Anterior cingulate cortex (tissue), 58 donors: ENCODE data around the gene ADGRE1.

Experiments used
- DNase-seq, 58 donors: peaks; one replicate each; lab custom pipeline; 2025; lab: John Stamatoyannopoulos, UW

The ADGRE1 gene

DNA sequence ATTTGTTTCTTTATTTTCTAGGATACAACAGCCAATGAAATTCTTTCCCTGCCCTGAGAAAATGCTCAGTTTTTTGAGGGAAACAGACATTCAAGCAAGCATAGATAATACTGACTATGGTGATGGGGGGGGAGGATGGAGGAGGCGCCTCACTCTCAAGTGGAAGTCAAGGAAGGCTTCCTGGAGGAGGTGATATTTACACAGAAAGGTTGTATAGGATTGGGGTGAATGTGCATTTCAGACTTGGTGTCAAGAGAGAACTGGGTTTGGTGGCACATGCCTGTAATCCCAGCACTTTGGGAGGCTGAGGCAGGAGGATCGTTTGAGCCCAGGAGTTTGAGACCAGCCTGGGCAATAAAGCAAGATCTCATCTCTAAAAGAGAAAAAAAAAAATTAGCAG lies 12.2 kb upstream of the ADGRE1 start:
- DNase-seq: no peak

DNA sequence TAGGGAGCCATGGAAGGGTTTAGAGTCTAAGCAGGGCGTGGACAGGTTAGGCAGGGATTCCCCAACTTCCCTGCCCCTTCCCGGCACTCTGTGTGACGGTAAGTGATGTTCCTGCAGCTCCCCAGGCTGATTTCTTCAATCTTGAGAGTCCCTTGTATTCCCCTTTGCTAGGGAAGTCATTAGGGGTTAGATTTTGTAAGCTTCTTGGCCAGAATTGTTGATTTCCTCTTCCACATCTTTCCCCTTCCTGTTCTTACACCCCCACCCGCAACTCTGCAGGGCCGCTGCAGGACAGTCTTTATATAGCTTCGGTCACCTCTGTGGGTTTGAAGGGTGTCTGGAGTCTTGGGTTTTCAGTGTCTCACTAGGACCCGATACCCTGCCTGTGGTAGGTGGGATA lies 10.6 kb upstream of the ADGRE1 start:
- DNase-seq: no peak

DNA sequence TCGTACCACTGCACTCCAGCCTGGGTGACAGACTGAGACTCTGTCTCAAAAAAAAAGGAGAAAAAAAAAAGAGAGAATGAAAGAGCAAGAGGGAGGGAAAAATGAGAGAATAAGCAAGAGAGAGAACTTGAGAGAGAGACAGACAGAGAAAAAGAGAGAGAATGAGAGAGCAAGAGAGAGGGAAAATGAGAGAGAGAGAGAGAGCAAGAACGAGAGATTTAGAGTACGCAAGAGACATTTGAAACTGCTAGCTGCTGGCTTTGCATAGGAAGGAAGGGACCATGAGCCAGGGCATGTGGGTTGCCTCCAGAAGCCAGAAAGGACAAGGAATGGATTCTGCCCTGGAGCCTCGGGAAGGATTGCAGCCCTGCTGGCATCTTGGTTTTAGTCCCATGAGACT lies 9.6 kb upstream of the ADGRE1 start:
- DNase-seq: no peak

DNA sequence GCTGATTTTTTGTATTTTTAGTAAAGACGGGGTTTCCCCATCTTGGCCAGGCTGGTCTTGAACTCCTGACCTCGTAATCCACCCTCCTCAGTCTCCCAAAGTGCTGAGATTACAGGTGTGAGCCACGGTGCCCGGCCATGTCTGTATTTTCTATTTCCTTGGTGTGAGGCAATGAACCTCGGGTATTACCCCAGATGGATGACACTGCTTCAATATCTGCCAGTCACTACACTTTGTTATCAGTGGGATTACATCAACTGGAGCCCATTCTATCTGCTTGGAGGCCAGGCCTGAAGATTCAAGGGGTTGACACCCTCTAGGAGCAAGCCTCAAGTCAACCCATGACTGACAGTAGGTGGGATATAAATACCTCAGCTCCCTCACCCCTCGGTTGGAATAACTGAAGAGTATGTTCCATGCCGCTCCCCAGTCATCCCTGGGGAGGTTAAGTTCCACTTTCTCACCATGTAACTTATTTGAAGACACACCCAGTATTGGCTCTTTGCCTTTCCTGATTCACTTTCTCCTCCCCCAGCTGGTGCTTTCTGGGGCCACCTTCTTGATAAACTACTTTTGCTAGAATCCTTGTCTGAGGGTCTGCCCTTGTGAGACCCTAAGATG lies 992 bp upstream of the ADGRE1 start:
- no peak for DNase-seq

DNA sequence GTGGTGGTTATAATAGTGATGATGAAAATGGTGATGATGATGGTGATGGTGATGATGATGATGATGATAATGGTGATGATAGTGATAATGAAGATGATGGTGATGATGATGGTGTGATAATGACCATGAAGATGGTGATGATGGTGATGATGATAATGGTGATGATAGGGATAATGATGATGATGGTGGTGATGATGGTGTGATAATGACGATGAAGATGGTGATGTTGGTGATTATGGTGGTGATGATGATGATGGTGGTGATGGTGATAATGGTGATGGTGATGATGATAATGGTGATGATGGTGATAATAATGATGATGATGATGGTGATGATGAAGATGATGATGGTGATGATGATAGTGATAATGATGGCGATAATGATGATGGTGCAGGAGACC lies 1.6 kb downstream of the ADGRE1 start:
- DNase-seq: no peak

DNA sequence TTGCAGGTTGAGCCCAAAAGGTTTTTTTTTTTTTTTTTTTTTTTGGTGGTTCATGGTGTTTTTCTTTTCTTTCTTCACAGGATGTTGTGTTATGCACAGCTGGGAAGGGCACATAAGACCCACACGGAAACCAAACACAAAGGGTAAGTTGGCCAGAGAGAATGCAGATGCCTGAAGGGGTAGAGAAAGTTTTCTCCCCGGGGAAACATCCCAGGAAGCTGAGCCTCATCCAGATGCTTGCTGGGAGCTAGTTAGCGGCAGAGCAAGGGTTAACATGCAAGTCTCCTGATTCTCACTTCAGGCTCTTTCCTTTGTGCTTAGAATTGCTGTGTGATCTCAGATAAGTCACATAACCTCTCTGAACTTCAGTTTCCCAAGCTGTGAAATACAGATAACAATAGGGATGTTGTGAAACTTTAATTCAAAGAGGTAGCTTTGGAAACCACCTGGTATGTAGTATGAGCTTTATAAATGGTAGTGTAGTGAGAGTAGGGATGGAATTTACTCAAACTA lies 3.1 kb downstream of the ADGRE1 start:
- no peak for DNase-seq

DNA sequence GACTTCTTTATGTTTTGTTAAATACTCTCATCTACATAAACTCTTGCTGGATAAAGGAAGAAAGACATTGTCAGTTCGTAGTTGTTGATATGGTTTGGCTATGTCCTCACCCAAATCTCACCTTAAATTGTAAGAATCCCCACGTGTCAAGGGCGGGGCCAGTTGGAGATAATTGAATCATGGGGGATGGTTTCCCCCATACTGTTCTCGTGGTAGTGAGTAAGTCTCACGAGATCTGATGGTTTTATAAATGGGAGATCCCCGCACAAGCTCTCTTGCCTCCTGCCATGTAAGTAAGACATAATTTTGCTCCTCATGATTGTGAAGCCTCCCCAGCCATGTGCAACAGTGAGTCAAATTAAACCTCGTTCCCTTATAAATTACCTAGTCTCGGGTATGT lies 3.6 kb downstream of the ADGRE1 start:
- DNase-seq: no peak

DNA sequence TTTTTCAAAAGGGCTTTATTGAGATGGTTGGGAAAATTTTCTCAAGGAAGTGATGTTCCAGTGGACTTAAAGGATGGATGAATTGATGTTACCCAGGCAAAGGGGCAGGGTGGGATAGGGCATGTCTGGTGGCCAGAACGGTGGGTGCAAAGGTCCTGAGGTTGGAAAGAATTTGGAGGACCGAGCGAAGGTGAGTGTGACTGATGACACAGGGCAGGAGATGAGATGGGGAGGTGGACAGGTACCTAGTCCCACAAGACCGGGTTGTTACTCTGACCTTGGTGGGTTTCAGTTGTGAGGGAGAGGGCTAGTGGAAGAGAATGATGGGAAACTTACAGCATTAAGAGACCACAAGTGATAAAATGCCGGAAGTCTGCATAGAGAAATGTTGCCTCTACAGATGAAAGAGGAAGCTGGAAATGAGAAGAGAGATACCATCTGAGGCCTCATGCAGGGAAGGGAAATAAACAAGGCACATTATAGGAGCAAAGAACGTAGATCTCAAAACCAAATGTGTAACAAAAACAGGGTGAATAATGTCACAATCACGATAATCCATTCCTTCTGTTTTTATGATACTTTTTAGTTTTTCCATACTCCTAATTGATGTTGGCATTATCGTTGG lies 4.5 kb downstream of the ADGRE1 start:
- DNase-seq: no peak

DNA sequence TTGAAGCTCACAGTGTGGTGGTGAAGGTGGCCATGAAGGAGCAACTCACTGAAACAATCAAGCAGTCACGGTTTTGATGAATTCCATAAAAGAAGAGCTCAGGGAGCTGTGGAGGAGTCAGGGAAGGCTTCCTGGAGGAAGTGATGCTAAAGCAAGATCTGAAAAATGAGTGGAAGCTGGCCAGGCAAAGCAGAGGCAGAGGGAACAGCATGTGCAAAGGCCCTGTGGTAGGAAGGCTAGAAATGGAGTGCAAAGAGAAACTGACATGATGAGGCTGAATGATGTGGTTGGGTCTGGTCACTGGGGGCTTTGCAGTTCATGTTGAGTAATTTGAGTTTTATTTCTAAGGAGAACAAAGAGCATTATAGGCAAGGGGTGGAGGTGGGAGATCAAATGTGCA lies 6.9 kb downstream of the ADGRE1 start:
- no peak for DNase-seq

DNA sequence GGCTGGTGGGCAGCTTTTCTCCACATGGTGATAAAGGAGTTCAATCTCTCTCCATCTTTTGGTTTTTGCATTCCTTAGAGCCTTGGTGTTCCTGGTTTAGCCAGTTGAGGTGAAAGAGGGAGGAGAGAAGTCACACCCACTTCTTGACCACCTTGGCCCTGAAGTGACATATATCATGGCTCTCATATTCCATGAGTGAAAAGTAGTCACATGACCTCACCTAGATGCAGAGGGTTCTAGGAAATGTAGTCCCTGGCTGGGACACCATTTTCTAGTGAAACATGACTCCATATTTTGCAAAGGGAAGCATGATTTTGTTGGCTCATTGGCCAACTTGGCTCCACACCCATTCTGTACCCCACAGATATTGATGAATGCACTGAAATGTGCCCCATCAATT lies 16.1 kb downstream of the ADGRE1 start:
- DNase-seq: no peak

DNA sequence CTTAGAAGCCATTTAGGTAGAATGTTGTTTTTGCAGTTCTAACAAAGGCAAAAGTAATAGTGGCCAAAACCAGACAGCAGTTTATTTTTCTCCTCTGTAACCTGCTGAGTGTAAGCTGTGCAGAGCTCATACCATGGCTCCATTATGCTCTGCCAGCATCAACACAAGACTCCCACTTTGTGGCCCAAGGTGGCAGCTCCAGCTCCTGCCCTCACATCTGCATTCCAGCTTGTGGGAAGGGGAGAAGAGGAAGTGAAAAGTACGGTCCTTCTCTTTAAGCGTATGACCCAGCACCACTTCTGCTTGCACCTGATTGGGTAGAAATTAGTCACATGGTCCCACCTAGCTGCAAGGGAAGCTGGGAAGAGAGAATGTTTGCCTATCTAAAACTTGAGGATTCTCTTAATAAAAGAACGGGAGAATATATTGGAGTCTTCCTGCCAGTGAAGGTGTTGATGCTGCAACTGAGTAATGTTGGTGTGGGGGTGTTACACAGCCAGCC lies 19.2 kb downstream of the ADGRE1 start:
- no peak for DNase-seq

DNA sequence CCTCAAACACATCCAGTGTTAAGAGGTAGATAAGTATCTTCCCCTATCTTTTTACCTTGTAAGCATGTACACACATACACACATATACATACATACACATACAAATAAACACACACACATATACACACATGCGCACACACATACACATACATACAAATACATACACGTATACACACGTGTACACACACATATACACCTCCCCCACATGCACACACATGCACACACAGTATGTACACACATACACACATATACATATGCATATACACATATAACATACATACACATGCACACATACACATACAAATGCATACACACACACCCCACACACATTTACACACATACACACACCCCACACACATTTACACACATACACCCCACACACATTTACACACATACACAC lies 24.1 kb downstream of the ADGRE1 start:
- no peak for DNase-seq

DNA sequence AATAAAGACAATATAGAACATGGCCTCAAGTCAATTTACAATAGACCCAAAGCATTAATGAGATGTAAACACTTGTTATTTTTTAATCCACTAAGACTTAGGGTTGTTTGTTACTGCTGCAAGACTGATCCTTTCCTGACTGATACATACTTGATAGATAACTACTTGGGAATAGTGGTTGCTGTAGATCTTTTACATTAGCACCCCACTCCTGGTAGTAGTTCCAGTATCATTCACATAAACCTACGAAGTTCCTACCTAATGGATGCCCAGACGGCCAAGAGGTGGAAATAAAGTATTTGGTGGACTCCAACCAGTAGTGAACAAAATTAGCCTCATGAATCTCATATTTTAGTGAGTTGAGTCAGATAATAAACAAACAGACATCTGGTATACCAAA lies 26.9 kb downstream of the ADGRE1 start:
- DNase-seq: no peak

DNA sequence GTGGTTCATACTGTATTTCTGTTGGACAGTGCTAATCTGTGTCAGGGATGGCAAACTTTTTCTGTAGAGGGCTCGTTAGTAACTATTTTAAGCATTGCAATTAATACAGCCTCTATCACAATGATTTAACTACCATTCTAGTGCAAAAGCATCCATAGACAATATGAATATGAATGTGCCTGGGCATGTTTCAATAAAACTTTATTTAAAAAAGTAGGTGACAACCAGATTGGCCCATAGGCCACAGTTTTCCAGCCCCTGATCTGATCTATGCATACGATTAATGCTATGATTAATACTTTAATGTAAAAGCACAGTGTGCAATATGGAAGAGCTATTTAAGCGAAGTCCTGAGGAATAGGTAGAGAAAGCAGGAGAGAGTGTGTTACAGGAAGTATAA lies 29.6 kb downstream of the ADGRE1 start:
- no peak for DNase-seq

DNA sequence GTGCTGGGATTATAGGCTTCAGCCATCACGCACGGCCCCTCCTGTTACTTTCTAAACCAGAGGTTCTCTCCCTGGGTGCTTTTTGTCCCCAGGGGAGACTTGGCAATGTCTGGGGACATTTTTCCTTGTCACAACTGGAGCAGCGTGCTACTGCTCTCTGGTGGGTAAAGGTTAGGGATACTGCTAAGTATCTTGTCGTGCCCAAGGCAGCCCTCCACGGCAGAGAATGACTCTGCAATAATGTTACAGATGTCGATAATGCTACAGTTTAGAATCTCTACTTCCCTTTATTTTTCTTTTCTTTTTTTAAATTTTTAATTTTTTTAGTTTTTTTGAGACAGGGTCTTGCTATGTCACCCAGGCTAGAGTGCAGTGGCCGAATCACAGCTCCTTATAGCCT lies 38.0 kb downstream of the ADGRE1 start:
- no peak for DNase-seq

DNA sequence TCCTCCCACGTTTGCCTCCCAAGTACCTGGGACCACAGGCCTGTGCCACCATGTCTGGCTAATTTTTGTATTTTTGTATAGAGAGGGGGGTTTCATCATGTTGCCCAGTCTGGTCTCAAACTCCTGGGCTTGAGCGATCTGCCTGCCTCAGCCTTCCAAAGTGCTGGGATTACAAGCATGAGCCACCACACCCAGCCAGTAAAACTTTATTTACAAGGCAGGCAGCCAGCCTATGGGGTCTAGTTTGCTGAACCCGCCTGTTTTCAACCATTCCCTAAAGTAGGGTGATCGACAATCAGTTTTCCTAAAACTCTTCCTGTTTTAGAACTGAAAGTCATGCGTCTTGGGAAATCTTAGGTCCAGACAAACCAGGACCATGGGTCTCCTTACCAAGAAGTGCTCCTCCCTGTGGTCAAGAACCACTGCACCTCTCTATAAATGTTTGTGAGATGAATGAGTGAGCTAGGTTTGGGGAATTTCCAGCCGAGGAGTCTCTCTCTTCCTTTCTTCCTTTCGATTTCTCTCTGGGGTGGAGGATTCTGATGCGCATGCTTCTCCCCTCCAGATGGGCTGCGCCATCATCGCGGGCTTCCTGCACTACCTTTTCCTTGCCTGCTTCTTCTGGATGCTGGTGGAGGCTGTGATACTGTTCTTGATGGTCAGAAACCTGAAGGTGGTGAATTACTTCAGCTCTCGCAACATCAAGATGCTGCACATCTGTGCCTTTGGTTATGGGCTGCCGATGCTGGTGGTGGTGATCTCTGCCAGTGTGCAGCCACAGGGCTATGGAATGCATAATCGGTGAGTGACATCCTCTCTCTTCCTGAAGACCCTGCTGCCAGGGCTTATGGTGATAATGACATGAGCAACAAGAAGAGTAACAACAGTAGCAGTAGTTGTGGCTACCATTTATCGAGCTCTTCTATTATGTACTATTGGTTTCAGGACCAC lies 38.7 kb downstream of the ADGRE1 start:
- no peak for DNase-seq

DNA sequence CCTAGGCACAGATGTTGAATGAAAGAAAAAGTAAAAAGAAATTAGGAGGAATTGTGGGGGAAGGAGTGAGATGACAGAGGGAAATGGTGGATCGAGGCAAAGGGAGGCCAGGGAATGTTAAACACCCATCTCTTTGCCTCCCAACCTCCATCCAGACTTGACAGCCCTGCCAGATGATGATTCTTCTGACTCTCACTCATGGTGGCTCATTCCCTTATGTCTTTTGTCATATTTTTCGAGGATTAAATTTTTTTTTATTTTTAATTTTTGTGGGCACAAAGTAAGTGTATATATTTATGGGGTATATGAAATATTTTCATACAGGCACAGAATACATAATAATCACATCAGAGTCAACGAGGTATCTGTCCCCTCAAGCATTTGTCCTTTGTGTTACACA lies 42.8 kb downstream of the ADGRE1 start:
- DNase-seq: no peak

DNA sequence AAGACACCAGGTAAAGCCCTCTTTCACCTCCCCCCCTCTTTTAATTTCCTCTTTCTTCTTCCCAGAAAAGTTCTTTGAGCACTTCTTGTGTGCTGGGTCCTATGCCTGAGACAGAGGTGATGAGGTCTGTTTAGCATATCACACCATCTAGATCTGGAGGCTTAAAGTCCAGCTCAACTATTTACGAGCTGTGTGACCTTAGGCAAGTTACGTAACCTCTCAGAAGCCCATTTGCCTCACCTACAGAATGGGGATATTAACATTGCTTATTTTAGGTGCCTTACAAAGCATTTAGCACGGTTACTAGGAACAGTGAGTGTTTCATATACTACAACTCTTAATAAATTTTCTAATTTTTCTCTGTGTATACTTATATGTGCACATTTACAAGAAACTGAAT lies 47.7 kb downstream of the ADGRE1 start:
- DNase-seq: no peak

DNA sequence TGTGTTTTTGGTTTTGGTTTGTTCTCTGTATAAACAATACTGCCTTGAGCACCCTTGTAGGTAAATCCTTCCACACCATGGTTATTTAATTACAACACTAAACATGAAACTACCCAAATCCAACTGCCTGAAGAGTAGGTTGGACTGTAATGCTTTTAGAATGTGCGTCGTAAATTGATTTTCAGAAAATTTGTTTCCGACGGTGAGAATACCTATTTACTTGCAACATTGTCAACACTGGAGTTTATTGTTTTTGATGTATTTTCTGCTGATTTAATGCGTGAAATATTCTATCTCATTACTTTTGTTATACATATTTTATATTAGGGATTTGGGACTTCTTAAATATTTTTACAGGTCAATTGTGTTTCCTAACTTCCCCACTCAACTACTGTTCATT lies 48.2 kb downstream of the ADGRE1 start:
- no peak for DNase-seq

DNA sequence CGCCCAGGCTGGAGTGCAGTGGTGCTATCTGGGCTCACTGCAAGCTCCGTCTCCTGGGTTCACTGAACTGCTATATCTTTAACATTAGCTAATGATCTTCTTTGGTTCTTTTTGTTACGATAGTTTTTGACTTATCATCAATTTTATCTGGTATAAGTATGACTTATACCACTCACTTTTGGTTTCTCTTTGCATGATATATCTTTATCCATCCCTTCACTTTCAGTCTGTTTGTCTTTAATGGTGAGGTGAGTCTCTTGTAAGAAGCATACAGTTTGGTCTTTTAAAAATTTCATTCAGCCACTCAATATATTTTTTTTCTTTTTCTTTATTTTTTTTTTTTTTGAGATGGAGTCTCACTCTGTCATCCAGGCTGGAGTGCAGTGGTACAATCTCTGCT lies 58.4 kb downstream of the ADGRE1 start:
- DNase-seq: no peak

DNA sequence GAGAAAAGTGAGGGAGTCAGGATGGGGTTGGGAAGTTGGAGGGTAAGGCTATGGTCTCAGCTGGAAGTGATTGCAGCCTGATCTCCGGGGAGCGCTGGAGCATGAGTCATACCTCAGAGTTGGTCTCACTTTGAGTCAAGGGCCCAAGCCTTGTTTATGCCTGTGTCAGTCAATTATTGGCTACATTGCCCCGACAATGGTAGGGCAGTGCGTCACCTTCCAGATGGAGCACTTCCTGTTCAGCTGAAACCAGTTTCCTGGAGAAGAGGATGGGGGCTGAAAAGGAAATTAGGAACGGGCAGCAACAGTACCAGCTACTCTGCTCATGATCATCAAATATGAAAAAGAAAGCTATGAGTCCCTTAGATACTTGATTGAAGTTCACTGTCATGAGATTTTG lies 60.4 kb downstream of the ADGRE1 start:
- no peak for DNase-seq
